Measurements from ENCODE around the gene ZHX3.
A peak's percentile ranks its signal among the peaks of the same experiment; 100 is the strongest.

ZHX3 gene

DNA sequence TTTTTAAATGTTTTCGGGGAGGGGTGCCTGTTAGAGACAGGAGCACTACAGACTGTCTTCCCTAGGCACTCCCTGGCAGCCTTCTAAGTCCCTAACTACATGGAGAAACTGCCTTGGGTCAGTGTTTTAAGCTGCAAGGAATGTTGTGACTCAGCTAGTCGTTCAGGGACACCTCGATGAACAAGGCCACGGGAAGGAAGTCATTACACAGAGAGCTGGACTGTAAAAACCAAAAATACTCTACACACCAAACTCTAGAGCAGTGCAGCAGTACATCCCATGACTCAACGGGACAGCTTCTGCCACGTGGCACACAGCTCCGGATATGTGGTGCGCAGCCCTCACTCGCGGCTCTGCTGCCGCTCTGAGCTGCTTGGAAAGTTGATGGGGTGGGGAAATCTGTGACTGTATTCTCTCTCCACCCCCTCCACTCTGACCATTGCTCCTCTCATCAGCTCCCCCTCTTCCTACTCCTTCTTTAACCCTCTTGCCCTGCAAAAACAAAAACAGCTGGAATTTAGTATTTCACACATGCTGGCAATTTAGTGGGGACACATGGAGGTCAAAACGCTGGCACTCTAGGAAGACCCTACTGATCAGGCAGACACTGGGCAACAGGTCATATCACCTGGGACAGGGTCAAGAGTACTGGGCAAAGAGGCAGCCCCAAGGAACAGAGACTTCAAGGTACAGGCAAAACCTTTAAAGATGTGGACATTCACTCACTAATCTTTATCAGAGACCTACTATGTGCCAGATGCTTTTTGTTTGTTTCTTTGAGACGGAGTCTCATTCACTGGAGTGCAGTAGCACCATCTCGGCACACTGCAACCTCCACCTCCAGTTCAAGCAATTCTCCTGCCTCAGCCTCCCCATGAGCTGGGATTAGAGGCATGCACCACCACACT, 12.2 kb upstream of the ZHX3 start:
- no peak overlapping the region for H3K4me3 ChIP-seq (ENCODE audit: low read depth, low read length)
- peak; percentile 98 for DNase-seq (ENCODE audit: low read depth, low spot score)
- TF ChIP-seq, protein P1, sequence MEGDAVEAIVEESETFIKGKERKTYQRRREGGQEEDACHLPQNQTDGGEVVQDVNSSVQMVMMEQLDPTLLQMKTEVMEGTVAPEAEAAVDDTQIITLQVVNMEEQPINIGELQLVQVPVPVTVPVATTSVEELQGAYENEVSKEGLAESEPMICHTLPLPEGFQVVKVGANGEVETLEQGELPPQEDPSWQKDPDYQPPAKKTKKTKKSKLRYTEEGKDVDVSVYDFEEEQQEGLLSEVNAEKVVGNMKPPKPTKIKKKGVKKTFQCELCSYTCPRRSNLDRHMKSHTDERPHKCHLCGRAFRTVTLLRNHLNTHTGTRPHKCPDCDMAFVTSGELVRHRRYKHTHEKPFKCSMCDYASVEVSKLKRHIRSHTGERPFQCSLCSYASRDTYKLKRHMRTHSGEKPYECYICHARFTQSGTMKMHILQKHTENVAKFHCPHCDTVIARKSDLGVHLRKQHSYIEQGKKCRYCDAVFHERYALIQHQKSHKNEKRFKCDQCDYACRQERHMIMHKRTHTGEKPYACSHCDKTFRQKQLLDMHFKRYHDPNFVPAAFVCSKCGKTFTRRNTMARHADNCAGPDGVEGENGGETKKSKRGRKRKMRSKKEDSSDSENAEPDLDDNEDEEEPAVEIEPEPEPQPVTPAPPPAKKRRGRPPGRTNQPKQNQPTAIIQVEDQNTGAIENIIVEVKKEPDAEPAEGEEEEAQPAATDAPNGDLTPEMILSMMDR (IDR thresholded peaks at IDR 0.05; ENCODE audit: insufficient read depth, low read length, missing control alignments), result no peak
- POLR2A ChIA-PET, result interaction anchor here (0.6 to 1.8 kb wide), 13 partner anchors 9 to 216 kb away, joined by 3 to 20 read pairs (median 4); partner anchors contain the start of genes LPIN3 and ZHX3
- CTCF ChIA-PET, result interaction anchor here (1.0 to 4.3 kb wide), 7 partner anchors 10 to 234 kb away, joined by 3 to 61 read pairs (median 5); partner anchors contain the start of gene LPIN3

DNA sequence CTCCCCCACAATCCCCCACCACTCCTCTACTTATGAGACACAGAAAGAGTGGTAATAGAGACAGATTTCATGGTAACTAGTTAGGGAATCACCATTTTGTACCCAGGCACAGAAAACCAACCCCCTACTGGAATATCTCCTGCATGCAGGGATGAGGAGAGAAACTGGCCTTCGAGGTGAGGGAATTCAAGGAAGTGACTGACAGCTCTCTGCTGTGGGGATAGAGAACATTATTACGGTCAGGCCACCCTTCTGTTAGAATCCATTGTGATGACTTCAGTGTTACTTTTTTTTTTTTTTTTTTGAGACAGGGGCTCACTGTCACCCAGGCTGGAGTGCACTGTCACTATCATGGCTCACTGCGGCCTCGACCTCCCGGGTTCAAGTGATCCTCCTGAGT, 9.6 kb upstream of the ZHX3 start:
- no peak overlapping the region for H3K4me3 ChIP-seq (ENCODE audit: low read depth, low read length)
- DNase-seq (ENCODE audit: low read depth, low spot score), result no peak
- TF ChIP-seq, protein P1 (IDR thresholded peaks at IDR 0.05; ENCODE audit: insufficient read depth, low read length, missing control alignments), result no peak
- CTCF ChIA-PET, result interaction anchor here (1.0 to 4.3 kb wide), 7 partner anchors 9 to 193 kb away, joined by 3 to 15 read pairs (median 3); partner anchors contain the start of gene LPIN3
- POLR2A ChIA-PET, result interaction anchor here (0.7 kb wide), 1 partner anchor 22 kb away, joined by 3 read pairs; no protein-coding TSS in a partner anchor

DNA sequence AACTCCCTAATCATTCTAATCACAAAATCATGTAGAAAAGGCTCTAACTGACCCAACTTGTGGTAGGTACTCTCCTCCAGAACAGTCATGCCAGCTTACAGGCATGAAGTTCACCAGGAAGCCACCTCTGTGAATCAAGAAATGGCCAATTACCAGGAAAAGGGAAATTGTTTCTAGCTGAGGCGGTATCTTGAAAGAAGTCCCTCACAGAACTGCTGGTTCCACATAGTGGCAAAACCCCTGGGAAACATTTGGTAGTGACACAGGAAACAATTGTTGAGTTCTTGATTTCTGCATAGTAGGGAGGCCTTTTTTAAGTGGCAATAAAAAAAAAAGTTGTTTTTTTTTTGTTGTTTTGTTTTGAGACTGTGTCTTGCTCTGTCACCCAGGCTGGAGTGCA, 3.4 kb upstream of the ZHX3 start:
- H3K4me3 ChIP-seq (ENCODE audit: low read depth, low read length), result no peak overlapping the region
- ChIA-PET POLR2A (no interaction called here), CTCF (interaction anchor here (0.9 to 1.3 kb wide), 4 partner anchors 14 to 353 kb away, joined by 3 to 4 read pairs (median 3); no protein-coding TSS in a partner anchor)
- TF ChIP-seq, protein P1 (IDR thresholded peaks at IDR 0.05; ENCODE audit: insufficient read depth, low read length, missing control alignments), result no peak
- no peak for DNase-seq (ENCODE audit: low read depth, low spot score)

DNA sequence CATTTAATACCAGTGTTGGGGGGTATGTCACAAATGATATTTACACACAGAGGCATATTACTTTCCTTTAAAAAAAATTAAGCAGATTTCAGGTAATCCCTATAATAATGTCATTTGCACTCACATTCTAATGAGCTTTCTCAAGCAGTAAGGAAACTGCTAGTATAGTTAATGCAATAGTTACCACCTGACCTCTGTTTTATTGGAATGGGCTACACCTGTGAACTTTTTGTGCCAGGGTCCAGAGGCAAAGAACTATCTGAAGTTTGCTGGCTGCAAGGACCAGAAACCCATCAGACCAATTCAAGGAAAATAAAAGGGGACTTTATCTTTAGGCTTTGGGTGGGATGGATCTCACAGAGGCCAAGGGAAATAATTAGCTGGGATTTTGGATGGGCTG, 2.9 kb upstream of the ZHX3 start:
- CTCF ChIA-PET, result interaction anchor here (0.9 to 1.3 kb wide), 3 partner anchors 15 to 147 kb away, joined by 3 to 4 read pairs (median 3); no protein-coding TSS in a partner anchor

DNA sequence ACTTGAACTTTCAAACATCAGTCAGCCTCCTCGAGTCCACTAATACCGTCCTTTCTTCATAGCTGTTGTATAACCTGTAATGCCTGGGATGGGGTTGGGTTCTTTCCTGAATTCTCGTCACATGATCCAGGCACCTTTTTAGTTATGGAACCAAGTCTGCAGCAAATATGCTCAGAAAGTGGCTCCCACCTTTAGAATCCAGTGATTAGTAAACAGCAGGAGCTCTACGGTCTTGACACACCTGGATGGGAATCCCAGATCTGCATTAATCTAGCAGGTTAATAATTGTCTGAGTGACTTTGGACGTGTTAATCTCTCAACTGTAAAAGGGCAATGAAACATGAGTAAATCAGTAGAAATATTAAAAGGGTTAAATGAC, 729 bp upstream of the ZHX3 start:
- CTCF ChIA-PET, result interaction anchor here (0.6 to 1.3 kb wide), 4 partner anchors 8 to 142 kb away, joined by 3 to 4 read pairs (median 3); no protein-coding TSS in a partner anchor
- TF ChIP-seq, protein P1 (IDR thresholded peaks at IDR 0.05; ENCODE audit: insufficient read depth, low read length, missing control alignments), result no peak
- peak overlapping the region; percentile 62 for H3K4me3 ChIP-seq (ENCODE audit: low read depth, low read length)
- POLR2A ChIA-PET, result interaction anchor here (3.3 kb wide), 1 partner anchor 11 kb away, joined by 20 read pairs; no protein-coding TSS in a partner anchor
- DNase-seq (ENCODE audit: low read depth, low spot score), result no peak

More for the DNA sequence above, 2.9 kb upstream of the ZHX3 start:
- DNase-seq (ENCODE audit: low read depth, low spot score), result no peak
- POLR2A ChIA-PET, result no interaction called here
- no peak overlapping the region for H3K4me3 ChIP-seq (ENCODE audit: low read depth, low read length)
- TF ChIP-seq, protein P1 (IDR thresholded peaks at IDR 0.05; ENCODE audit: insufficient read depth, low read length, missing control alignments), result no peak

Measured in AG04449 (cell line).